ENCODE measurements around the gene CPNE8. TPM values are rescaled to one million over a fixed set of nuclear protein-coding genes. Genes with fewer than 3 reads are reported as not detected.

The CPNE8 gene
- total RNA-seq, 1 experiment from 2014 or later: 23.6 TPM

DNA sequence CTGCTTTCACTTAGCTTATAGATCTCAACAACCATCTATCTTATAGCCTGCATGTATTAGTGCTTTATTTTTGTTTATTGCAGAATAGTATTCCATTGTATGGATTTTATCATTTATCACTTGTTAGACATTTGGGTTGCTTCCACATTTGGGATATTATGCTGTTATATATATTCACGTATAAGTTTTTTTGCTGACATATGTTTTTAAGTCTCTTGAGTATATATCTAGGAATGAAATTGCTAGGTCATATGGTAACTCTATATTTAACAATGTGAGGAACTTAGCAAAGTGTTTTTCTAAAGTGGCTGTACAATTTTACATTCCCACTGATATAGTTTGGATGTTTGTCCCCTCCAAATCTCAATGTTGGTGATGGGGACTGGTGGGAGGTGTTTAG lies 208.1 kb downstream of the CPNE8 start:
- Histone ChIP-seq H3K4me1 (ENCODE audit: control insufficient read depth, insufficient read depth, low read length) (no peaks in the 10 kb centered on the region), H3K27ac (ENCODE audit: low read length) (no peak overlapping the region), H3K9me3 (ENCODE audit: control insufficient read depth, insufficient read depth, low read depth, low read length) (no peaks in the 10 kb centered on the region), H3K27me3 (ENCODE audit: control insufficient read depth, insufficient read depth, low read length) (no peaks in the 10 kb centered on the region), H3K4me3 (ENCODE audit: low read depth in 2 of 2, low read length in 2 of 2) (no peak overlapping the region), H3K36me3 (ENCODE audit: control insufficient read depth, insufficient read depth, low read length) (no peaks in the 10 kb centered on the region)
- CTCF ChIA-PET: no interaction called here
- intact Hi-C loops (cut with micrococcal nuclease; ENCODE audit: unreplicated experiment) (no loop called here), in situ Hi-C loops (cut with HindIII; ENCODE audit: low pct_unique_long_range_greater_than_20kb, low sequenced_read_pairs) (no loop called here)
- POLR2A ChIA-PET: no interaction called here
- no peak for TF ChIP-seq POLR2AphosphoS5 (IDR thresholded peaks at IDR 0.05; ENCODE audit: low read depth, low read length)
- no peak for TF ChIP-seq TCF7L2 (IDR thresholded peaks at IDR 0.05; ENCODE audit: low read depth, low read length)
- TF ChIP-seq, protein P1, sequence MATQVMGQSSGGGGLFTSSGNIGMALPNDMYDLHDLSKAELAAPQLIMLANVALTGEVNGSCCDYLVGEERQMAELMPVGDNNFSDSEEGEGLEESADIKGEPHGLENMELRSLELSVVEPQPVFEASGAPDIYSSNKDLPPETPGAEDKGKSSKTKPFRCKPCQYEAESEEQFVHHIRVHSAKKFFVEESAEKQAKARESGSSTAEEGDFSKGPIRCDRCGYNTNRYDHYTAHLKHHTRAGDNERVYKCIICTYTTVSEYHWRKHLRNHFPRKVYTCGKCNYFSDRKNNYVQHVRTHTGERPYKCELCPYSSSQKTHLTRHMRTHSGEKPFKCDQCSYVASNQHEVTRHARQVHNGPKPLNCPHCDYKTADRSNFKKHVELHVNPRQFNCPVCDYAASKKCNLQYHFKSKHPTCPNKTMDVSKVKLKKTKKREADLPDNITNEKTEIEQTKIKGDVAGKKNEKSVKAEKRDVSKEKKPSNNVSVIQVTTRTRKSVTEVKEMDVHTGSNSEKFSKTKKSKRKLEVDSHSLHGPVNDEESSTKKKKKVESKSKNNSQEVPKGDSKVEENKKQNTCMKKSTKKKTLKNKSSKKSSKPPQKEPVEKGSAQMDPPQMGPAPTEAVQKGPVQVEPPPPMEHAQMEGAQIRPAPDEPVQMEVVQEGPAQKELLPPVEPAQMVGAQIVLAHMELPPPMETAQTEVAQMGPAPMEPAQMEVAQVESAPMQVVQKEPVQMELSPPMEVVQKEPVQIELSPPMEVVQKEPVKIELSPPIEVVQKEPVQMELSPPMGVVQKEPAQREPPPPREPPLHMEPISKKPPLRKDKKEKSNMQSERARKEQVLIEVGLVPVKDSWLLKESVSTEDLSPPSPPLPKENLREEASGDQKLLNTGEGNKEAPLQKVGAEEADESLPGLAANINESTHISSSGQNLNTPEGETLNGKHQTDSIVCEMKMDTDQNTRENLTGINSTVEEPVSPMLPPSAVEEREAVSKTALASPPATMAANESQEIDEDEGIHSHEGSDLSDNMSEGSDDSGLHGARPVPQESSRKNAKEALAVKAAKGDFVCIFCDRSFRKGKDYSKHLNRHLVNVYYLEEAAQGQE (IDR thresholded peaks at IDR 0.05; ENCODE audit: insufficient read depth in 1 of 2, low read depth in 2 of 2, low read length in 1 of 2): no peak
- no peak for TF ChIP-seq SIN3A (IDR thresholded peaks at IDR 0.05; ENCODE audit: borderline replicate concordance, insufficient read depth, low read depth, low read length)
- TF ChIP-seq, protein P2, sequence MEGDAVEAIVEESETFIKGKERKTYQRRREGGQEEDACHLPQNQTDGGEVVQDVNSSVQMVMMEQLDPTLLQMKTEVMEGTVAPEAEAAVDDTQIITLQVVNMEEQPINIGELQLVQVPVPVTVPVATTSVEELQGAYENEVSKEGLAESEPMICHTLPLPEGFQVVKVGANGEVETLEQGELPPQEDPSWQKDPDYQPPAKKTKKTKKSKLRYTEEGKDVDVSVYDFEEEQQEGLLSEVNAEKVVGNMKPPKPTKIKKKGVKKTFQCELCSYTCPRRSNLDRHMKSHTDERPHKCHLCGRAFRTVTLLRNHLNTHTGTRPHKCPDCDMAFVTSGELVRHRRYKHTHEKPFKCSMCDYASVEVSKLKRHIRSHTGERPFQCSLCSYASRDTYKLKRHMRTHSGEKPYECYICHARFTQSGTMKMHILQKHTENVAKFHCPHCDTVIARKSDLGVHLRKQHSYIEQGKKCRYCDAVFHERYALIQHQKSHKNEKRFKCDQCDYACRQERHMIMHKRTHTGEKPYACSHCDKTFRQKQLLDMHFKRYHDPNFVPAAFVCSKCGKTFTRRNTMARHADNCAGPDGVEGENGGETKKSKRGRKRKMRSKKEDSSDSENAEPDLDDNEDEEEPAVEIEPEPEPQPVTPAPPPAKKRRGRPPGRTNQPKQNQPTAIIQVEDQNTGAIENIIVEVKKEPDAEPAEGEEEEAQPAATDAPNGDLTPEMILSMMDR (IDR thresholded peaks at IDR 0.05): no peak
- BruUV-seq (replicated peaks): no TSS peak
- no peak for DNase-seq (ENCODE audit: low read depth, low spot score)
- no peak for ATAC-seq

DNA sequence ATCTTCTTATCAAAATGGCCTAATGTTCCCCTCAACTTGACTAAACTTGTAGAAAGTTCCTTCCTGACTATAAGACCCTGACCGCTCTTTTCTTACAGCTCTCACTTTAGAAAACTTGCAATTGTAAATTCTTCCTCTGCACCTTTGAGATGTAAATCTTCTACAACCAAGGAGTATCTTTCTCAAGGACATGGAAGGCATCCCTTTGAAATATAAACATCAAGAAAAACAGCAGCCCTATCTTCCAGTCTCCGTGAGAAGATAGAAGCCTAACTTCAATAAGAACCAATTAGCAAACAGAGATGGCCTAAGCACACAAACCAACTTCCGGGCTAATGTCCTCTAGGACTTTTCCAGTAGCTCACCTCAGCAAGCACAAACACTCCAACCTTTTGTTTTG lies 210.3 kb downstream of the CPNE8 start:
- H3K9me3 ChIP-seq (ENCODE audit: control insufficient read depth, insufficient read depth, low read depth, low read length): no peaks in the 10 kb centered on the region
- intact Hi-C loops (cut with micrococcal nuclease; ENCODE audit: unreplicated experiment) (no loop called here), in situ Hi-C loops (cut with HindIII; ENCODE audit: low pct_unique_long_range_greater_than_20kb, low sequenced_read_pairs) (no loop called here)
- ChIA-PET CTCF (no interaction called here), POLR2A (no interaction called here)
- no TSS peak for BruUV-seq (replicated peaks)
- no peak for ATAC-seq
- TF ChIP-seq SIN3A (IDR thresholded peaks at IDR 0.05; ENCODE audit: borderline replicate concordance, insufficient read depth, low read depth, low read length) (no peak), TCF7L2 (IDR thresholded peaks at IDR 0.05; ENCODE audit: low read depth, low read length) (no peak), POLR2AphosphoS5 (IDR thresholded peaks at IDR 0.05; ENCODE audit: low read depth, low read length) (no peak)
- TF ChIP-seq, protein P1 (IDR thresholded peaks at IDR 0.05; ENCODE audit: insufficient read depth in 1 of 2, low read depth in 2 of 2, low read length in 1 of 2): no peak
- TF ChIP-seq, protein P2 (IDR thresholded peaks at IDR 0.05): no peak
- no peak overlapping the region for H3K27ac ChIP-seq (ENCODE audit: low read length)
- no peaks in the 10 kb centered on the region for H3K27me3 ChIP-seq (ENCODE audit: control insufficient read depth, insufficient read depth, low read length)
- DNase-seq (ENCODE audit: low read depth, low spot score): no peak
- no peaks in the 10 kb centered on the region for H3K4me1 ChIP-seq (ENCODE audit: control insufficient read depth, insufficient read depth, low read length)
- H3K36me3 ChIP-seq (ENCODE audit: control insufficient read depth, insufficient read depth, low read length): no peaks in the 10 kb centered on the region
- H3K4me3 ChIP-seq (ENCODE audit: low read depth in 2 of 2, low read length in 2 of 2): no peak overlapping the region

All from Panc1 (cell line).